HEK293 (cell line): ENCODE results near the gene GMDS.

ENCODE experiments used
- CTCF ChIA-PET: fragments of 350-600 bp; formaldehyde crosslinking; extraction: SDS; loops from one replicate; lab custom pipeline; 2021; ENCODE audit warnings: antibody characterized with exemption; lab: Yijun Ruan, JAX
- POLR2A ChIA-PET: fragments of 300-600 bp; formaldehyde crosslinking; extraction: SDS; loops from one replicate; lab custom pipeline; 2020; ENCODE audit warnings: antibody characterized with exemption, inconsistent platforms; lab: Yijun Ruan, JAX
- H3K27ac ChIP-seq: fragments of 200-500 bp; sonication (Bioruptor generic); 2 replicates; pipeline ENCODE4 v1.5.1; 2014; ENCODE audit warnings: low read depth, low read length, control low read depth, inconsistent platforms; ENCODE audit errors: extremely low read depth
- H3K36me3 ChIP-seq, 2 experiments: fragments of 200-500 bp in 1 of 2; sonication (Bioruptor generic) in 1 of 2; 1 replicate in 1 of 2; 2 replicates in 1 of 2; pipeline ENCODE4 v1.5.1; 2014 to 2017; ENCODE audit warnings: inconsistent platforms in 2 of 2, low read length in 2 of 2; ENCODE audit not compliant: control insufficient read depth in 2 of 2, insufficient read depth in 1 of 2
- H3K4me1 ChIP-seq: fragments of 200-500 bp; sonication (Bioruptor generic); 2 replicates; pipeline ENCODE4 v1.5.1; 2014; ENCODE audit warnings: mild to moderate bottlenecking, low read length, inconsistent platforms; ENCODE audit not compliant: control insufficient read depth, insufficient read depth
- H3K4me3 ChIP-seq: 2 replicates; pipeline ENCODE4 v1.5.1; 2011; ENCODE audit warnings: low read depth, mild to moderate bottlenecking, control low read depth, low read length, moderate library complexity
- H3K9me3 ChIP-seq: fragments of 200-500 bp; sonication (Bioruptor generic); 2 replicates; pipeline ENCODE4 v1.5.1; 2014; ENCODE audit warnings: low read depth, low read length, inconsistent platforms; ENCODE audit not compliant: control insufficient read depth, insufficient read depth
- HOXD13 ChIP-seq: sonication (generic); formaldehyde crosslinking; IDR thresholded peaks from 2 replicates; pipeline ENCODE4 v1.8.0; 2022; ENCODE audit warnings: missing genetic modification reagents, borderline replicate concordance
- PRDM2 ChIP-seq: fragments of 450-650 bp; formaldehyde crosslinking; IDR thresholded peaks from 2 replicates; pipeline ENCODE4 v1.5.1; 2016; ENCODE audit warnings: missing biosample characterization, missing genetic modification characterization, borderline replicate concordance
- ZNF138 ChIP-seq: fragments of 450-650 bp; formaldehyde crosslinking; IDR thresholded peaks from 2 replicates; pipeline ENCODE4 v1.5.1; 2016; ENCODE audit warnings: missing biosample characterization, missing genetic modification characterization, borderline replicate concordance
- ZNF18 ChIP-seq: fragments of 450-650 bp; formaldehyde crosslinking; IDR thresholded peaks from 2 replicates; pipeline ENCODE4 v1.5.1; 2016; ENCODE audit warnings: missing biosample characterization, missing genetic modification characterization
- ZNF341 ChIP-seq: fragments of 450-650 bp; formaldehyde crosslinking; IDR thresholded peaks from 2 replicates; pipeline ENCODE4; 2016; ENCODE audit warnings: low read depth, missing biosample characterization, missing genetic modification characterization
- ZNF488 ChIP-seq: fragments of 450-650 bp; formaldehyde crosslinking; IDR thresholded peaks from 2 replicates; pipeline ENCODE4 v1.5.1; 2016; ENCODE audit warnings: missing biosample characterization, missing genetic modification characterization
- ZNF660 ChIP-seq: fragments of 450-650 bp; IDR thresholded peaks from 2 replicates; pipeline ENCODE4 v1.5.1; 2018; ENCODE audit warnings: missing biosample characterization, mild to moderate bottlenecking, missing genetic modification characterization
- ZNF707 ChIP-seq: fragments of 450-650 bp; formaldehyde crosslinking; IDR thresholded peaks from 2 replicates; pipeline ENCODE4 v1.5.1; 2016; ENCODE audit warnings: missing biosample characterization, missing genetic modification characterization

The GMDS gene

GRCh38 chr6:1966713-1967112, 278.7 kb downstream of the GMDS start:
- H3K4me3 ChIP-seq: no peak overlapping the region
- TF ChIP-seq ZNF18 (tag by site-specific recombination) (peak; percentile 79; the same call in 1 of the 2 replicates), ZNF341 (tag by site-specific recombination) (peak; percentile 42; the same call in 1 of the 2 replicates), ZNF660 (no peak)
- TF ChIP-seq, all 188 proteins: peak for 2
- CTCF ChIA-PET: no interaction called here

GRCh38 chr6:1965596-1966224, 279.7 kb downstream of the GMDS start:
- Histone ChIP-seq H3K9me3 (no peaks in the 10 kb centered on the region), H3K27ac (no peak overlapping the region), H3K36me3 (no peaks in the 10 kb centered on the region), H3K4me3 (no peak overlapping the region), H3K4me1 (no peaks in the 10 kb centered on the region)
- CTCF ChIA-PET: interaction anchor here (0.6 to 0.7 kb wide), 2 partner anchors 181 to 241 kb away, joined by 3 read pairs; no protein-coding TSS in a partner anchor
- POLR2A ChIA-PET: no interaction called here
- TF ChIP-seq ZNF138 (tag by site-specific recombination): no peak
- TF ChIP-seq HOXD13 (CRISPR knock-in tag): no peak
- no peak for TF ChIP-seq ZNF707 (tag by site-specific recombination)
- TF ChIP-seq, all 188 proteins: peak for 0

More at GRCh38 chr6:1966713-1967112, 278.7 kb downstream of the GMDS start:
- Histone ChIP-seq H3K27ac (no peak overlapping the region), H3K36me3 (no peaks in the 10 kb centered on the region), H3K9me3 (no peaks in the 10 kb centered on the region), H3K4me1 (no peaks in the 10 kb centered on the region)
- POLR2A ChIA-PET: no interaction called here

- TF ChIP-seq ZNF488 (tag by site-specific recombination) (no peak), PRDM2 (tag by site-specific recombination) (no peak)
- Histone ChIP-seq H3K36me3 (no peaks in the 10 kb centered on the region; a peak in 1 of 3 replicates), H3K27ac (no peak overlapping the region), H3K4me3 (no peak overlapping the region), H3K9me3 (no peaks in the 10 kb centered on the region), H3K4me1 (peaks cover 7% of the 10 kb centered on the region)
- ChIA-PET CTCF (interaction anchor here (0.7 kb wide), 1 partner anchor 1151 kb away, joined by 3 read pairs; no protein-coding TSS in a partner anchor), POLR2A (no interaction called here)
Measured at GRCh38 chr6:1963596-1963995, 281.8 kb downstream of the GMDS start.
